ENCODE results near the gene AMBRA1.

AMBRA1 gene

DNA sequence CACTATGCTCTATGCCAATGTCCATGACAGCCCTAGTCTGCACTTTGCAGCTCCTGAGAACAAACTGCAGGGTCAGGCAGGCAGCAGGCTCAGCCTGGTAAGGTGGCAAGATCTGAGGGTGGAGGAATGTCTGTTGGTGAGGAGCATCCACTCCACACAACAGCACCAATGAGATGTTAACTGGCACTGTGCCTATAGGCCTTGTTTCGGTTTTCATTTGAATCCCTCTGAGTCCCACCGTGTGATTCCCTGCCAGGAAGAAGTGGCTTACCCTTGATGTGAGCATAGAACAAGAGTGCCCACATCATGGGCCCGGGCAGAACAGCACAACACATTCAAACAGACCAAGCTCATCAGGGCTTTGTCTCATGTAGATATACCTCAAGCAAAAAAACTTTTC lies 158.1 kb downstream of the AMBRA1 start:
- no peak for DNase-seq

DNA sequence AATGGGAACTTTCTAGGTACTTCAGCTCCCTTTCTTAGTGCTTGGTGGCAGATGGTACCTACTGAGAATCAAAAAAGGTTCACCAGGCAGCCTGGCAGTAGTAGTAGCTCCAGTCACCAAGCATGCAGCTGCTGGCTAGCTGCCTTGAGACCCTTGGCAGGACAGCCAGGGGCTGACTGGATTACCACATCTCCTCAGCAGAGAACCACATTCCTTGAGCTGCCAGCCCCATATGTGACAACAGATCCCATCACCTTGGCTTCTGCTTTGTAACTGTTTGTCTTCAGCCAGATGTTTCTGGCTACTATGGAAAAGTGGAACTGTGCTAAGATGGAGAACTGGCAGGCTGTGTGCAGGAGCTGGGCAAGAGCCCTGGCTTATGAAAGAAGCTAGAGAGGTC lies 162.6 kb downstream of the AMBRA1 start:
- DNase-seq, result no peak

DNA sequence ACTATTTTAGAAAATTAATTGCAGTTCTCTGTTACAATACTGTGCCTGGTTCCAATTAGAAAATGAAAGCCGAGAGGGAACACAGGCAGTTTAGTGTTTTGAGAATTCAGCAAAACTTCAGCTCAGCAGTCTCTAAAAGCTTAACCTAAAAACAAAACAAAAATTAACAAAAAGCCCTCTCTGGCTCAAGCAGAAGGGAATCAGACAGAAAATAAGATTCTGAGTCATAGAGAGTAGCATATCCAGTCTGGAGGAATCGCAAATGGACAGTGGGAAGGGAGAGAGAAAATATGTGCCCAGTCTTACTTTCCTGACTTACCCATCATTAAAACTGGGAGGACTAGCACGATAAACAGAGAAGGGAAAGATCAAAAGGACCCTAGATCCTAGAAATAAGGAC lies 164.1 kb downstream of the AMBRA1 start:
- DNase-seq, result no peak

DNA sequence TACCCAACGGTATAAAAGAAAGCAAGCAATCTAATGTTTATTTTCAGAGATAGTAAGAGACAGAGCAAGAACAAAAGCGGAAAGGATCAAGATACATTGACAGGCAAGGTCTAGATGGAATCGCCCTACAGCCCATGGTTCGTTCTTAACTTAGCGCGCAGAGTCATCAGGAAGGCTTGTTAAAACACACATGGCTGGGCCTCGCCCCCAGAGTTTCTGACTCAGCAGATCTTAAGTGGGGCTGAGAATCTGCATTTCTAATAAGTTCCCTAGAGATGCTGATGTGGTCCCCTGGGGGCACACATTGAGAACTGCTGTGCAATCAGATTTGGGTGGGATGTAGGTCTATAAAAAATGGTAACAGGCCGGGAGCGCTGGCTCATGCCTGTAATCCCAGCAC lies 166.5 kb downstream of the AMBRA1 start:
- DNase-seq, result no peak

DNA sequence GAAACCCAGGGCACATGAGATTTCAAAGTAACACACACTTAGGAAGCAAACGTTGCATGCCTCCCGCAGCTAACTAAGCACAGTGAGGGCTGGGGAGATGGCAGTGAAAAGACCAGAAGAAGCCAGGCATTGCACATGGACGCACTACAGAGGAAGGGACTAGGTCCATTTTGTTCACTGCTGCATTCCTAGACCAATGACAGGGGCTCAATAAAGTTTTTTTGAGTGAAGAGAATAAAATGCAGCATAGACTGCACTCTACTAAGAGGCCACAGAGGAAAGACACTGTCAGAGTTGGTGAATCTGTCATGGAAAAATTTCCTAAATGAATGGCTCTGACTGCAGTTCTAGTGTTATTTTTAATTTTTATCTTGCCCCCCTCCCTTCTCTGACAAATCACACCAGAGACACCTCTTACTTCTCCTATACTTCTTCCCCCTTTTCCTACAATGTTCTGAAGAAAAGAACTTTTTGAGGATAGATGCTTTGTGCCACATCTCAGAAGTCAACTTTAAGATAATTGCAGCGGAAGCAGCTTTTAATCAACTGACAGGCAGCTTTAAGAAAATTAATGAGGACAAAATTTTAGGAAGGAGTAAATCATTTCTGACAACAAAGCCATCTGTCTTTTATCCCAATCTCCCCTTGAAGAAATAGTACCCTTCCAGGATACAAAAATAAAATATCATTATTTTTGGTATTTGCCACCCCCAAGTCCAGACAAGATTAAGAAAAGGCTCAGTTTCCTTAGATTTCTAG lies 167.4 kb downstream of the AMBRA1 start:
- DNase-seq, result no peak

GRCh38 chr11:46422588-46422987 lies 171.2 kb downstream of the AMBRA1 start:
- no peak for DNase-seq

GRCh38 chr11:46421257-46421880 lies 172.5 kb downstream of the AMBRA1 start:
- no peak for DNase-seq

- no peak for DNase-seq
These were observed 173.3 kb downstream of the AMBRA1 start for GRCh38 chr11:46420513-46420912.

DNA sequence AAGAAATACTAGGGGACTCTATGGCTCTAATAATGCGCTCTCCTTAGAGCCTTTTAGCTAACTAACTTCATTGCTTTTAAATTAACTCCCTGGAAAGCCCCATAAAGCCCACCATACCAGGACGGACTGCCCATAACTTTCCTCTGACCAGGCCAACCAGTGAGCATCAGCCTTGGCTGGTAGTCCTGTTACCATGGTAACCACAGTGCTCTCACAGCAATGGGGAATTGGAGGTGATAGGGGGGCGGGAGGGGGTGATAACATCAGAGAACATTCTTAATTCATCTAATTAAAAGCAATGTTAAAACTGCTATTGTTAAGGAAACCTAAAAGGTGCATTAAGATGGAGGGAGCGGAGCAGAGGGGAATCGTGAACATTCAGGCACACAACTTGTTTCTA lies 175.1 kb downstream of the AMBRA1 start:
- no peak for DNase-seq

GRCh38 chr11:46417711-46418110 lies 176.1 kb downstream of the AMBRA1 start:
- no peak for DNase-seq

DNA sequence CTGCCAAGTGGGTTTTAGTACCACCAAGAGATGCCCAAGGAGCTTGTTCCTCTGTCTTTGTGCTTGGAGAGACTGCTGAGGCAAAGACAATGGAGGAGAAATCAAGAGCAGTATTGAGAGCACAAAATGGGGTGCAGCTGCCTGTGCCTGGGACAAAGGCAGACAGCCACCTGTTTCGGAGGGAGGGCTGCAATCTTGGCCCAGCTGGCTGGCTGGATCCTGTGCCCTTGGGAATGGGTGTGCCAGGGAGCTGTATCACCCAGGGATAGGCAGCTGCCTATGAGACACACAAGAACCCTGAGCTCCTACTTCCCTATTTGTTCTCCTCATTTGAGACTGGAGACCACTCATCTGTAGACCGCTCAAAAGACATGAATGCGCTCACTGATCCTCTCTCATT lies 178.9 kb downstream of the AMBRA1 start:
- no peak for DNase-seq

DNA sequence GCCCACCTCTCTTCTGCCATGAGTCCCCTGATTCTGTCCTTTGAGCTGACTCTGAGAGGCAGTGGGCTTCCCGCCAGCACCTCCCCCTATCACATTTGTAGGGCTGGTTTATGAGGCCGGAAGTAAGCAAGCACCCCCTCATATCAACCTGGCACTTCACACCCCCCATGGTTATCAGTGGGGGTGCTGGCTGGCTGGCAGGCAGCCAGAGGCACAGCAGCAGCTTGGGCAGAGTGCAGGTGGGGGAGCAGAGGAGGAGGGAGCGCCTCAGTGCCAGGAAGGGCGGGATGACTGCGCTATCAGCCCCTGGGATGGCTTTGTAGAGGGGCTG lies 179.4 kb downstream of the AMBRA1 start:
- no peak for DNase-seq

DNA sequence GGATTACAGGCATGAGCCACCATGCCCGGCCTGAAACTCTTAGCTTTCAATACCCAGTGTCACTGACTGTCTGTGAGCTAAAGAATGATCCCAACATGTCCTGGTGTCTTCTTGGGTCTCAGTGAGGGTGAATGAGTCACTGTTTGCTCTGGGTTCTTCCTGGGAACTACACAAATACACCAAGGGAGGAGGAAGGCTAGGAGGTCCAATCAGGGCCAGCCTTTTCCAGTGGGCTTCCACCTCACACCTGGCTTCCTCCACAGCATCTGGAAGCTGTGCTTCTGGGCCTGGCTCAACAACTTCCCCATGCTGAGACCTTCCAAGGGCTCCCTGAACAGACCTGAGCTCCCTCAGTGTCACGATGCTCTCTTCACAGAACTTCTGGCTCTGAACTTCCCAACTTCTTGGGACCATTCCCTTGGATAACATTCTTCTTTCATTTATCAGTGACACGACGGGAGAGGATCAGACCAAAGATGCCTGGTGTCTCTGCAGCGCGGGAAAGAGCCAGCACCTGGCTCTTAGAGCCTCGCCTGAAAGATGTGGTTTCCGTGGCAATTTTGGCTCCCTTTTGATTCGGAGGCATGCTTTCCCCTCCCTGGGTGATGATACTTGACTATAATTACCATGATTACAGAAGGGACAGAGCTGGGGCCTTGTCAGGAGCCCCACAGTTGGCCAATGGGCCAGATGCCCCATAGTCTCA lies 179.9 kb downstream of the AMBRA1 start:
- no peak for DNase-seq

- no peak for DNase-seq
These were observed 183.8 kb downstream of the AMBRA1 start for GRCh38 chr11:46410021-46410420.

- DNase-seq, result no peak
These were observed 185.3 kb downstream of the AMBRA1 start for GRCh38 chr11:46408407-46408986.

- no peak for DNase-seq
These were observed 186.2 kb downstream of the AMBRA1 start for GRCh38 chr11:46407635-46408034.

GRCh38 chr11:46404476-46405017 lies 189.3 kb downstream of the AMBRA1 start:
- no peak for DNase-seq

GRCh38 chr11:46402957-46403902 lies 190.6 kb downstream of the AMBRA1 start:
- no peak for DNase-seq

DNA sequence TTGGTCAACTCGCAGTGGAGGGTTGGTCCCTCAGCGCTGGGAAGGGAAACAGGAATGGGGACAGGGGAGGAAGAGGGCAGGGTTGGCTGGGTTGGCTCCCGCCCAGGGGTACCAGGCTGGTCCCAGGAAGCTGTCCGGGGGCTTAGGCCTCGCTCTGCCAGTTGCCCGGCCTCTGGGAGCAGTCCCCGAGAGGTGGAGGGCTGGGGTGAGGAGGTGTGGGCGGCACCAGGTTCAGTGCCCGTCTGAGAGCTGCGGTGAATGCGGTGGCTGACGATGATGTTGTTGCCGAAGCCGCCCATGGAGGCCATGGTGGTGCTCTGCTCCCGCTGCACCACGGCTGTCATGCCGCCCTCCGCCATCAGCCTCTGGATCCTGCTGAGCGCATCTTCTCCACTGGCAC lies 196.3 kb downstream of the AMBRA1 start:
- no peak for DNase-seq

DNA sequence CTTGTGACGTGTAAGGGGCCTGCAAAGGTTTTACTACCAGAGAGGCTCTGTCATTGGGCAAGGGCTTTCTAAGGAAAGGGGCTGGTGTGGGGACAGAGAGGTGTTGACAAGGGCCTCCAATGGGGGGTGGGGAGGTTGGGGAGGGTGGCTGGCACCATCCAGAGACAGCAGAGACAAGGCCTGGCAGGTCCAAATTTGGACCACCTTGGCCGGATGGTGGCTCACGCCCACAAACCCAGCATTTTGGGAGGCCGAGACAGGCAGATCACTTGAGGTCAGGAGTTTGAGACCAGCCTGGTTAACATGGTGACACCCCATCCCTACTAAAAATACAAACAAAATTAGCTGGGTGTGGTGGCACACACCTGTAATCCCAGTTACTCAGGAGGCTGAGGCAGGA lies 200.1 kb downstream of the AMBRA1 start:
- no peak for DNase-seq

- DNase-seq, result no peak
These were observed 200.6 kb downstream of the AMBRA1 start for GRCh38 chr11:46393231-46393616.

- peak; percentile 66 for DNase-seq
These were observed 201.2 kb downstream of the AMBRA1 start for GRCh38 chr11:46392421-46393230.
